Endothelial cell of umbilical vein (primary cell): ENCODE measurements around the gene JPH2. TPM values are rescaled to one million over a fixed set of nuclear protein-coding genes. Genes with fewer than 3 reads are reported as not detected.

Source experiments
- BruUV-seq: library from RNA; stranded (reverse); fragments of 400-500 nt; replicated peaks from 2 replicates; lab custom pipeline; 2021; lab: Mats Ljungman, UMichigan
- CTCF ChIA-PET: fragments of 300-600, 350-600 bp; sonication (Branson Sonifier 250); formaldehyde crosslinking; loops from one replicate; lab custom pipeline; 2021; ENCODE audit warnings: antibody characterized with exemption, inconsistent platforms; lab: Charles Lee
- POLR2A ChIA-PET: fragments of 300-600, 350-600 bp; sonication (Branson Sonifier 250); formaldehyde crosslinking; loops from one replicate; lab custom pipeline; 2021; ENCODE audit warnings: antibody characterized with exemption, inconsistent platforms; lab: Charles Lee
- DNase-seq: peaks from one replicate; pipeline ENCODE4 v3.0.0-alpha.2; 2011; ENCODE audit warnings: low read depth, low spot score
- FAIRE-seq: peaks from 2 replicates; lab custom pipeline; 2011; peaks lifted over from hg19 to GRCh38; lab: Jason Lieb, UNC
- H2AFZ ChIP-seq: 2 replicates; pipeline ENCODE4 v1.6.0; 2012; ENCODE audit warnings: low read depth, low read length, control low read depth, inconsistent platforms
- H3K27ac ChIP-seq: 2 replicates; pipeline ENCODE4 v1.5.1; 2011; ENCODE audit warnings: low read depth, mild to moderate bottlenecking, control low read depth, low read length, moderate library complexity; ENCODE audit not compliant: insufficient read depth
- H3K27me3 ChIP-seq, 2 experiments: 2 replicates each; pipeline versions ENCODE4 v1.6.0 to v1.6.1; 2011; ENCODE audit warnings: low read length in 2 of 2, mixed read lengths in 1 of 2; ENCODE audit not compliant: control insufficient read depth in 2 of 2, insufficient read depth in 2 of 2
- H3K36me3 ChIP-seq, 2 experiments: 2 replicates in 1 of 2; 3 replicates in 1 of 2; pipeline ENCODE4 v1.5.1; 2011; ENCODE audit warnings: low read length in 2 of 2, mild to moderate bottlenecking in 1 of 2, moderate library complexity in 1 of 2; ENCODE audit not compliant: control insufficient read depth in 2 of 2, insufficient read depth in 2 of 2; ENCODE audit errors: extremely low read depth in 1 of 2
- H3K4me1 ChIP-seq: 3 replicates; pipeline ENCODE4 v1.5.1; 2011; ENCODE audit warnings: mild to moderate bottlenecking, low read length; ENCODE audit not compliant: control insufficient read depth, insufficient read depth; ENCODE audit errors: extremely low read depth
- H3K4me2 ChIP-seq: 2 replicates; pipeline ENCODE4 v1.6.1; 2011; ENCODE audit warnings: low read length, control low read depth, mixed read lengths; ENCODE audit not compliant: insufficient read depth
- H3K4me3 ChIP-seq, 3 experiments: fragments of 200-600 bp in 1 of 3; sonication (generic), shearing (Covaris generic) in 1 of 3; replicated peaks in 1 of 3; 2 replicates each; pipeline ENCODE4 v1.5.1; 2011 to 2016; ENCODE audit warnings: control low read depth in 3 of 3, low read length in 3 of 3, mild to moderate bottlenecking in 2 of 3, inconsistent platforms in 1 of 3, low read depth in 1 of 3, moderate library complexity in 1 of 3; ENCODE audit not compliant: insufficient read depth in 1 of 3
- H3K79me2 ChIP-seq: 2 replicates; pipeline ENCODE4 v1.6.0; 2012; ENCODE audit warnings: low read length, inconsistent platforms; ENCODE audit not compliant: control insufficient read depth, insufficient read depth
- H3K9ac ChIP-seq: replicated peaks from 2 replicates; pipeline ENCODE3; 2011; ENCODE audit warnings: low read length, control low read depth; ENCODE audit not compliant: insufficient read depth; ENCODE audit errors: extremely low read depth
- H3K9me1 ChIP-seq: replicated peaks from 3 replicates; pipeline ENCODE4 v1.6.0; 2011; ENCODE audit warnings: mild to moderate bottlenecking, low read length; ENCODE audit not compliant: control insufficient read depth, insufficient read depth; ENCODE audit errors: extremely low read depth
- H3K9me3 ChIP-seq: replicated peaks from 2 replicates; pipeline ENCODE4 v1.5.1; 2012; ENCODE audit warnings: low read length, inconsistent platforms; ENCODE audit not compliant: control insufficient read depth, insufficient read depth
- H4K20me1 ChIP-seq: replicated peaks from 2 replicates; pipeline ENCODE3; 2011; ENCODE audit warnings: mild to moderate bottlenecking, low read length; ENCODE audit not compliant: control insufficient read depth, insufficient read depth; ENCODE audit errors: extremely low read depth
- EZH2 ChIP-seq: IDR thresholded peaks from 2 replicates; pipeline ENCODE4 v1.6.1; 2012; ENCODE audit warnings: borderline replicate concordance, low read depth, mild to moderate bottlenecking, moderate library complexity, low read length, inconsistent platforms; ENCODE audit not compliant: severe bottlenecking
- FOS ChIP-seq: IDR thresholded peaks from 2 replicates; pipeline ENCODE4 v1.6.1; 2011; ENCODE audit warnings: mild to moderate bottlenecking, low read length, moderate library complexity, borderline replicate concordance; ENCODE audit not compliant: insufficient read depth
- GATA2 ChIP-seq: IDR thresholded peaks from 2 replicates; pipeline ENCODE4 v1.7.0; 2011; ENCODE audit warnings: low read depth, mild to moderate bottlenecking, moderate library complexity, mixed read lengths, low read length; ENCODE audit not compliant: insufficient read length, insufficient read depth
- JUN ChIP-seq: IDR thresholded peaks from 2 replicates; pipeline ENCODE4 v1.6.1; 2011; ENCODE audit warnings: borderline replicate concordance, low read depth; ENCODE audit not compliant: insufficient read length, insufficient read depth
- MAX ChIP-seq: IDR thresholded peaks from 2 replicates; pipeline ENCODE4 v1.6.1; 2011; ENCODE audit not compliant: insufficient read depth, insufficient read length
- MYC ChIP-seq: IDR thresholded peaks from one replicate; pipeline ENCODE4 v1.6.1; 2011; ENCODE audit warnings: mild to moderate bottlenecking, low read depth, low read length
- POLR2A ChIP-seq: IDR thresholded peaks from 2 replicates; pipeline ENCODE4 v1.6.1; 2012; ENCODE audit warnings: low read depth, mild to moderate bottlenecking, control low read depth, low read length
- POLR2AphosphoS5 ChIP-seq: IDR thresholded peaks from 2 replicates; pipeline ENCODE4 v1.6.1; 2012; ENCODE audit warnings: low read depth, mild to moderate bottlenecking, control low read depth, low read length, moderate library complexity; ENCODE audit not compliant: insufficient read depth
- dilution Hi-C: fragments of 300-500 bp; cut with MboI; formaldehyde crosslinking; loops from one replicate; pipeline ENCODE4 v1.15.0; 2019; ENCODE audit warnings: low sequenced_read_pairs; ENCODE audit not compliant: extremely low pct_ligation_motif_present
- intact Hi-C: fragments of 100-400 bp; cut with micrococcal nuclease; formaldehyde crosslinking; loops from one replicate; pipeline ENCODE4 v1.10.0; 2022
- polyA plus RNA-seq, 4 experiments: library from polyadenylated mRNA; depleted of rRNA in 3 of 4; stranded (reverse) in 3 of 4; unstranded in 1 of 4; fragments of >200 nt; gene quantifications; 2 replicates each; pipeline versions ENCODE4 v1.2.1 to v1.2.3, GENCODE V29; 2011 to 2012; ENCODE audit warnings: missing spikeins in 1 of 4
- total RNA-seq: library from RNA; stranded (reverse); gene quantifications from 2 replicates; pipeline ENCODE4 v1.2.3, GENCODE V29; 2021
- TF ChIP-seq, protein P1 (sequence below), 2 donors: IDR thresholded peaks; 1 replicate in 1 of 2; 2 replicates in 1 of 2; pipeline ENCODE4 v1.5.1; 2011; ENCODE audit warnings: low read length in 2 of 2, mild to moderate bottlenecking in 2 of 2, moderate library complexity in 2 of 2, control low read depth in 1 of 2, inconsistent platforms in 1 of 2, low read depth in 1 of 2; ENCODE audit not compliant: insufficient read depth in 1 of 2; ENCODE audit errors: extremely low read depth in 1 of 2

The JPH2 gene
- total and polyA plus RNA-seq, 2 donors (not counting 3 experiments of a cell fraction or from before 2014, with no cell fraction given): not detected

DNA sequence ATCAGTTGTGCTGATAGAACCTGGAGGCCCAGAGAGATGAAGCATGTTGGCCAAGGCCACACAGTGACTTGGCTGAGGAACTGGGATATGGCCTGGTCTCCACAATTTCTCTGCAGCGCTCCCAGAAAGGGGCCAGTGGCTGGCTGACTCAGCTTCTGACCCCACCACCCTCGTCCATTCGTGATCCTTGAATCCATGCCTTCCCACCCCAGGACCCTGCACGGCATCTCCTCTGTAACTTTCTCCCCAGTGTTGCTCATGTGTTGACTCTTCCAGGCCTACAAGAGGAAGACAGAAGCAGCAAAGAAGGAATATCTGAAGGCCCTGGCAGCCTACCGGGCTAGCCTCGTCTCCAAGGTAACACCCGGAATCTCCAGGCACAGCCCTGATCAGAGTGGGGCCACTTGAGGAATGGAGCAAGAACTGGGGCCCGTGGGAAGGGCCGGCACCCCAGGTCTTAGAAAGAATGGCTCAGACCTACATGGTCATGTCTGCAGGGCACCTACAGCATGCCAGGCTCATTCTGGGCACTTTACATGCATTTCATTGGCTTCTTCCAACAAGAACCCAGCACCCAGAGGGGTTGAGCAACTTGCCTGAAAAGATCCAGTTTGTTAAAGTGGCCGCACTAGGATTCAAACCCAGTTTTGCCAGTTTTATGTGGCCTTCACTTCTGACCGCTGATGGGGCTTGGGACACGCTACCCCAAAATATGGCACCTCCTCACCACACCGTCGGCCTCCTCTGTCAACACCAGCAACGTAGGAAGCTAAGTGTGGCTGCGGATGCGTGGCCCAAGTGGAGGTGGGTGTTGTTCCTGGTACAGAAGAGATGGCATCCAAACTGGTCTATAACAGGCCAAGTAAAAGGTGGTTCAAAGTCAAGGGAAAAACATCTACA, 122.2 kb downstream of the JPH2 start:
- no peak overlapping the region for H3K9ac ChIP-seq
- no peak for FAIRE-seq
- no peaks in the 10 kb centered on the region for H3K9me3 ChIP-seq
- no peak overlapping the region for H3K27ac ChIP-seq
- dilution Hi-C loops (no loop called here), intact Hi-C loops (no loop called here)
- H3K27me3 ChIP-seq: peaks cover 0 to 2% of the 10 kb centered on the region in 2 experiments
- BruUV-seq: no TSS peak
- no peaks in the 10 kb centered on the region for H4K20me1 ChIP-seq
- no peak for DNase-seq
- no peaks in the 10 kb centered on the region for H3K79me2 ChIP-seq
- no peaks in the 10 kb centered on the region for H3K36me3 ChIP-seq
- POLR2A ChIA-PET: no interaction called here
- H3K4me3 ChIP-seq: no peak overlapping the region
- no peaks in the 10 kb centered on the region for H3K4me1 ChIP-seq
- TF ChIP-seq GATA2 (no peak), POLR2A (no peak), EZH2 (no peak), POLR2AphosphoS5 (no peak), FOS (no peak), MYC (no peak), MAX (no peak), JUN (no peak)
- TF ChIP-seq, protein P1, sequence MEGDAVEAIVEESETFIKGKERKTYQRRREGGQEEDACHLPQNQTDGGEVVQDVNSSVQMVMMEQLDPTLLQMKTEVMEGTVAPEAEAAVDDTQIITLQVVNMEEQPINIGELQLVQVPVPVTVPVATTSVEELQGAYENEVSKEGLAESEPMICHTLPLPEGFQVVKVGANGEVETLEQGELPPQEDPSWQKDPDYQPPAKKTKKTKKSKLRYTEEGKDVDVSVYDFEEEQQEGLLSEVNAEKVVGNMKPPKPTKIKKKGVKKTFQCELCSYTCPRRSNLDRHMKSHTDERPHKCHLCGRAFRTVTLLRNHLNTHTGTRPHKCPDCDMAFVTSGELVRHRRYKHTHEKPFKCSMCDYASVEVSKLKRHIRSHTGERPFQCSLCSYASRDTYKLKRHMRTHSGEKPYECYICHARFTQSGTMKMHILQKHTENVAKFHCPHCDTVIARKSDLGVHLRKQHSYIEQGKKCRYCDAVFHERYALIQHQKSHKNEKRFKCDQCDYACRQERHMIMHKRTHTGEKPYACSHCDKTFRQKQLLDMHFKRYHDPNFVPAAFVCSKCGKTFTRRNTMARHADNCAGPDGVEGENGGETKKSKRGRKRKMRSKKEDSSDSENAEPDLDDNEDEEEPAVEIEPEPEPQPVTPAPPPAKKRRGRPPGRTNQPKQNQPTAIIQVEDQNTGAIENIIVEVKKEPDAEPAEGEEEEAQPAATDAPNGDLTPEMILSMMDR (IDR thresholded peaks at IDR 0.05; ENCODE audit: extremely low read depth in 1 of 2, insufficient read depth in 1 of 2, low read depth in 1 of 2, low read length in 2 of 2): no peak
- H3K4me2 ChIP-seq: no peak overlapping the region
- H3K9me1 ChIP-seq: no peaks in the 10 kb centered on the region
- no peak overlapping the region for H2AFZ ChIP-seq
- CTCF ChIA-PET: interaction anchor here (0.7 kb wide), 1 partner anchor 16 kb away, joined by 3 read pairs; no protein-coding TSS in a partner anchor

Other genes starting within 250 kb of the JPH2 start
- gene OSER1, start 23.6 kb upstream of the JPH2 start, total RNA-seq: 28.8 and 30.8 TPM in 2 replicates
- gene OSER1, start 23.6 kb upstream of the JPH2 start, polyA plus RNA-seq: 35.8 and 36.0 TPM in 2 replicates
- gene GDAP1L1, start 60.1 kb upstream of the JPH2 start, total RNA-seq: not detected in 2 replicates
- not detected in 2 replicates for gene GDAP1L1, start 60.1 kb upstream of the JPH2 start, polyA plus RNA-seq
- gene FITM2, start 124.0 kb upstream of the JPH2 start, total RNA-seq: 6.8 and 7.7 TPM in 2 replicates
- 4.1 and 4.4 TPM in 2 replicates for gene FITM2, start 124.0 kb upstream of the JPH2 start, polyA plus RNA-seq
- gene R3HDML, start 149.9 kb upstream of the JPH2 start, total RNA-seq: not detected in 2 replicates
- gene R3HDML, start 149.9 kb upstream of the JPH2 start, polyA plus RNA-seq: not detected in 2 replicates
- not detected in 2 replicates for gene HNF4A, start 168.5 kb upstream of the JPH2 start, total RNA-seq
- gene HNF4A, start 168.5 kb upstream of the JPH2 start, polyA plus RNA-seq: not detected in 2 replicates